ENCODE measurements around the gene CTRB2. TPM values are rescaled to one million over a fixed set of nuclear protein-coding genes. Genes with fewer than 3 reads are reported as not detected.
"Not testable (repeated sequence)": the region's sequence is repeated elsewhere in the genome, so short reads cannot be mapped to it uniquely, and the experiment has no call there.

Gene CTRB2
- total and polyA plus RNA-seq, 8 donors, result 0.14 TPM; not detected in 7

DNA sequence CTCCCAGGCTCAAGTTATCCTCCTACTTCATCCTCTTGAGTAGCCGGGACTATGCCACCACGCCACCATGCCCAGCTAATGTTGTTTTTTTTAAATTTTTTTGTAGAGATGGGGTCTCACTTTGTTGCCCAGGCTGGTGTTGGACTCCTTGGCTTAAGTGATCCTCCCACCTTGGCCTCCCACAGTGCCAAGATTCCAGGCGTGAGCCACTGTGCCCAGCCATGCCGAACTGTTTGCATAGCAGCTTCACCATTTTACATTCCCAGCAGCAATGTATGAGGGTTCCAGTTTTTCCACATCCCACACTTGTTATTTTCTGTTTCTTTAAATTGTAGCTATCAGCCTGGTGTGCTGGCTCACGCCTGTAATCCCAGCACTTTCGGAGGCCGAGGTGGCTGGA, 9.6 kb upstream of the CTRB2 start:
- Histone ChIP-seq H3K9me3 (no peaks in the 10 kb centered on the region), H3K27ac (no peak overlapping the region), H3K36me3 (no peaks in the 10 kb centered on the region), H3K4me3 (no peak overlapping the region), H3K27me3 (no peaks in the 10 kb centered on the region), H3K4me1 (peaks cover 0 to 7% of the 10 kb centered on the region in 2 donors)
- ATAC-seq, result no peak
- intact Hi-C loops (cut with DNase I), result no loop called here
- TF ChIP-seq, protein P1, sequence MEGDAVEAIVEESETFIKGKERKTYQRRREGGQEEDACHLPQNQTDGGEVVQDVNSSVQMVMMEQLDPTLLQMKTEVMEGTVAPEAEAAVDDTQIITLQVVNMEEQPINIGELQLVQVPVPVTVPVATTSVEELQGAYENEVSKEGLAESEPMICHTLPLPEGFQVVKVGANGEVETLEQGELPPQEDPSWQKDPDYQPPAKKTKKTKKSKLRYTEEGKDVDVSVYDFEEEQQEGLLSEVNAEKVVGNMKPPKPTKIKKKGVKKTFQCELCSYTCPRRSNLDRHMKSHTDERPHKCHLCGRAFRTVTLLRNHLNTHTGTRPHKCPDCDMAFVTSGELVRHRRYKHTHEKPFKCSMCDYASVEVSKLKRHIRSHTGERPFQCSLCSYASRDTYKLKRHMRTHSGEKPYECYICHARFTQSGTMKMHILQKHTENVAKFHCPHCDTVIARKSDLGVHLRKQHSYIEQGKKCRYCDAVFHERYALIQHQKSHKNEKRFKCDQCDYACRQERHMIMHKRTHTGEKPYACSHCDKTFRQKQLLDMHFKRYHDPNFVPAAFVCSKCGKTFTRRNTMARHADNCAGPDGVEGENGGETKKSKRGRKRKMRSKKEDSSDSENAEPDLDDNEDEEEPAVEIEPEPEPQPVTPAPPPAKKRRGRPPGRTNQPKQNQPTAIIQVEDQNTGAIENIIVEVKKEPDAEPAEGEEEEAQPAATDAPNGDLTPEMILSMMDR (IDR thresholded peaks at IDR 0.05), result no peak
- no peak for DNase-seq

DNA sequence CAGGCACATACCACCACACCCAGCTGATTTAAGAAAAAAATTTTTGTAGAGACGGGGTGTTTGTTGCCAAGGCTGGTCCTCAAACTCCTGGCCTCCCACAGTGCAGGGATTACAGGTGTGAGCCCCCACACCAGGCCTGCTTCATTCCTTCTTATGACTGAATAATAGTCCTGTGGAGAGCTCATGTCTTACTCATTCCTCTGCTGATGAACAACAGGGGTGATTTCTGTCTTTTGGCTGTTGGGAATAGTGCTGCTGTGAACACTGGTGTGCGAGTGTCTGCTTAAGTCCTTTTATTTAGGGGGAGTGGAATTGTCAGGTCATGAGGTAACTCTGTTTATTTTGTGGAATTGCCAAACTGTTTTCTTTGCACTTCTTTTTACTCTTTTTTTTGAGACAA, 9.2 kb upstream of the CTRB2 start:
- intact Hi-C loops (cut with DNase I), result no loop called here
- ATAC-seq (no peak), DNase-seq (no peak)
- H3K4me3 ChIP-seq, result no peak overlapping the region
- H3K4me1 ChIP-seq, result peaks cover 0 to 7% of the 10 kb centered on the region in 2 donors
- no peaks in the 10 kb centered on the region for H3K9me3 ChIP-seq
- H3K27me3 ChIP-seq, result no peaks in the 10 kb centered on the region
- H3K27ac ChIP-seq, result no peak overlapping the region
- TF ChIP-seq, protein P1 (IDR thresholded peaks at IDR 0.05), result no peak
- no peaks in the 10 kb centered on the region for H3K36me3 ChIP-seq

DNA sequence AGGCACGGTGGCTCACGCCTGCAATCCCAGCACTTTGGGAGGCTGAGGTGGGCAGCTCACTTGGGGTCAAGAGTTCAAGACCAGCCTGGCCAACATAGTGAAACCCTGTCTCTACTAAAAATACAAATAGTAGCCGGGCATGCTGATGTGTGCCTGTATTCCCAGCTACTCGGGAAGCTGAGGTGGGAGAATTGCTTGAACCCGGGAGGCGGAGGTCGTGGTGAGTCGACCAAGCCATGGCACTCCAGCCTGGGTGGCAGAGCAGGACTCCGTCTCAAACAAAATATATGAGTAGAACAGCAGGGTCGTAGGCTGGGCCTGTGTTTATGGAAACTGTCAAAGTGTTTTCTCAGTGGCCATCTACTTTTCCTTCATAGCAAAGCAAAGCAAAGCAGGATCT, 4.3 kb upstream of the CTRB2 start:
- ATAC-seq; H3K36me3 ChIP-seq; H3K4me1 ChIP-seq; H3K4me3 ChIP-seq; H3K27ac ChIP-seq; intact Hi-C loops (cut with DNase I); H3K27me3 ChIP-seq; H3K9me3 ChIP-seq: not testable (repeated sequence)
- DNase-seq, result peak in 1 of 4 donors; percentile 29

DNA sequence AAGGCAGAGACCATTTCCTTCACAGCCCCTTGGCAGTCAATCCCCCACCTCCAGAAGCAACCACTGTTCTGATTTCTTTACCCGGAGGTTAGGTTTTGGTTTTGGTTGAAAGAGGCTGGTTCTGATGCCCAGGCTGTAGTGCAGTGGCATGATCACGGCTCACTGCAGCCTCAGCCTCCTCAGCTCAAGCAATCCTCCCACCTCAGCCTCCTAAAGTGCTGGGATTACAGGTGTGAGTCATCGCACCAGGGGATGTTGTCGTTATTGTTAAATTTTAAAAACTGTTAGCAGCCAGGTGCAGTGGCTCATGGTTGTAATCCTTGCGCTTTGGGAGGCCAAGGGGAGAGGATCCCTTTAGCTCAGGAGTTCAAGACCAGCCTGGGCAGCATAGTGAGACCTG, 3.0 kb upstream of the CTRB2 start:
- intact Hi-C loops (cut with DNase I), result no loop called here
- Histone ChIP-seq H3K4me3 (no peak overlapping the region), H3K27ac (no peak overlapping the region), H3K36me3 (no peaks in the 10 kb centered on the region), H3K27me3 (no peaks in the 10 kb centered on the region), H3K4me1 (no peaks in the 10 kb centered on the region), H3K9me3 (no peaks in the 10 kb centered on the region)
- TF ChIP-seq, protein P1 (IDR thresholded peaks at IDR 0.05), result no peak
- ATAC-seq, result no peak
- DNase-seq, result no peak

DNA sequence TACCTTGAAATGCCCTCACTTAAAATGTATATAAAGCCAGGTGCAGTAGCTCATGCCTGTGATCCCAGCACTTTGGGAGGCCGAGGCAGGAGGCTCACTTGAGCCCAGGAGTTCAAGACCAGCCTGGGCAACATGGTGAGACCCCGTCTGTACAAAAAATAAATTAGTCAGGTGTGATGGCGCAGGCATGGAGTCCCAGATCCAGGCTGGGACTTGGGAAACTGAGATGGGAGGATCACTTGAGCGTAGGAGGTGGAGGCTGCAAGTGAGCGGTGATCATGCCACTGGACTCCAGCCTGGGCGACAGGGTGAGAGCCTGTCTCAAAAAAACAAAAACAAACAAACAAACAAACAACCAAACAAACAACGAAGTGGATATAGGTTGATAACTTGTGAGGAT, 2.6 kb upstream of the CTRB2 start:
- ATAC-seq; H3K36me3 ChIP-seq; H3K9me3 ChIP-seq; H3K27ac ChIP-seq; H3K27me3 ChIP-seq; H3K4me3 ChIP-seq; H3K4me1 ChIP-seq; intact Hi-C loops (cut with DNase I): not testable (repeated sequence)
- peak in 1 of 4 donors; percentile 21 for DNase-seq

DNA sequence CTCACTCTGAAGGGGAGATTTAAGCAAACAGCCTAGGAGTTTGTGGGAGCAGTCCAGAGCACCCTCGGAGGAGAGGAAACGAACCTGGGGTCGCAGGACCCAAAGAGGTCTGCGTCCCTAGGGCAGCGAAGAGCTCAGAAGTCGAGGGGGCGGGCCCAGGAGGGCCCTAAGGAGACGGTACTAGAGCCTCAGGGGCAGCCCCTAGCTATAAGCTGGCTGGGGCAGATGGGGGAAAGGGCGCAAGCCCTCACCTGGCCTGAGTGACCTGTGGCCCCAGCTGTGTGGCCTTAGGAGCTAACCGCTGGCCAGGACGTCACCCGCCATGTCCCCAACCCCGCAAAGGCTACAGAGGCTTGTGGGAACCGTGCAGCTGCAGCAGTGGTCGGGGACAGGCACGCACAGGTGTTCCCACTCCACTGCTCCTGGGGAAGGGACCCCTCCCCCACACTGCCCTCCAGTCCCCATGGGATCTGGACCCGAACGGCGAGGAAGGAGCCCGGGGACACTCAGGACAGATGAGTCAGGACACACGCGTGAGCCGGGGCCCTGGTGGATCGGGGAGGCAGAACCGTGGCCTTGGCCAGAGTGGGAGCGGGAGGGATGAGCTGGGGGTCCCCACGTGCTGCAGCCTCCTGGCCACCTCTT, 2.0 kb upstream of the CTRB2 start:
- H3K4me1 ChIP-seq, result no peaks in the 10 kb centered on the region
- H3K27me3 ChIP-seq, result no peaks in the 10 kb centered on the region
- no peaks in the 10 kb centered on the region for H3K36me3 ChIP-seq
- H3K27ac ChIP-seq, result no peak overlapping the region
- no peak overlapping the region for H3K4me3 ChIP-seq
- DNase-seq, result peak in 1 of 4 donors; percentile 66
- intact Hi-C loops (cut with DNase I), result no loop called here
- TF ChIP-seq, protein P1 (IDR thresholded peaks at IDR 0.05), result no peak
- H3K9me3 ChIP-seq, result no peaks in the 10 kb centered on the region
- no peak for ATAC-seq
